IPS-NIHi11 (cell line): Measurements from ENCODE around the gene NR2F2.

ENCODE experiments used
- DNase-seq: peaks from one replicate; pipeline ENCODE4 v3.0.0; 2012; ENCODE audit warnings: mixed read lengths, low spot score

NR2F2 gene

GRCh38 chr15:96353930-96354730, 23.6 kb downstream of the NR2F2 start:
- peak; percentile 65 for DNase-seq

- no peak for DNase-seq
Measured at GRCh38 chr15:96354731-96355567, 24.4 kb downstream of the NR2F2 start.

- DNase-seq, result no peak
Measured at GRCh38 chr15:96355568-96356187, 25.2 kb downstream of the NR2F2 start.

GRCh38 chr15:96356494-96357455, 26.3 kb downstream of the NR2F2 start:
- DNase-seq, result peak; percentile 75

GRCh38 chr15:96358001-96358801, 27.7 kb downstream of the NR2F2 start:
- no peak for DNase-seq

GRCh38 chr15:96358821-96359615, 28.5 kb downstream of the NR2F2 start:
- DNase-seq, result no peak

- DNase-seq, result no peak
Measured at GRCh38 chr15:96359616-96360521, 29.4 kb downstream of the NR2F2 start.

- DNase-seq, result peak; percentile 58
Measured at GRCh38 chr15:96360581-96361308, 30.2 kb downstream of the NR2F2 start.

GRCh38 chr15:96361309-96362010, 31.0 kb downstream of the NR2F2 start:
- DNase-seq, result no peak

- DNase-seq, result no peak
Measured at GRCh38 chr15:96362011-96362754, 31.7 kb downstream of the NR2F2 start.

GRCh38 chr15:96362755-96363651, 32.5 kb downstream of the NR2F2 start:
- DNase-seq, result no peak

- no peak for DNase-seq
Measured at GRCh38 chr15:96363707-96364106, 33.2 kb downstream of the NR2F2 start.

GRCh38 chr15:96365781-96366525, 35.5 kb downstream of the NR2F2 start:
- no peak for DNase-seq

GRCh38 chr15:96366526-96366877, 36.0 kb downstream of the NR2F2 start:
- DNase-seq, result no peak
